Tibial nerve (tissue), 4 donors: ENCODE measurements around the gene AP1M2. TPM values are rescaled to one million over a fixed set of nuclear protein-coding genes. Genes with fewer than 3 reads are reported as not detected.

Source experiments
- DNase-seq, 2 donors: peaks; one replicate each; pipeline ENCODE4 v3.0.0-alpha.2; 2019; ENCODE audit warnings: low spot score in 2 of 2
- H3K27ac ChIP-seq, 4 donors: fragments of 200-600 bp; sonication (generic) in 3 of 4; one replicate each; pipeline ENCODE4 v1.5.1; 2017 to 2019; ENCODE audit warnings: mild to moderate bottlenecking in 1 of 4
- H3K27me3 ChIP-seq, 2 donors: fragments of 200-600 bp; sonication (generic) in 1 of 2; one replicate each; pipeline versions ENCODE4 v1.5.1 to v1.6.0; 2017 to 2019
- H3K36me3 ChIP-seq, 3 donors: fragments of 200-600 bp; sonication (generic); one replicate each; pipeline ENCODE4 v1.5.1; 2018 to 2019
- H3K4me1 ChIP-seq, 4 donors: fragments of 200-600 bp; sonication (generic) in 3 of 4; one replicate each; pipeline ENCODE4 v1.5.1; 2017 to 2019
- H3K4me3 ChIP-seq, 4 donors: fragments of 200-600 bp; sonication (generic) in 3 of 4; one replicate each; pipeline ENCODE4 v1.5.1; 2017 to 2019; ENCODE audit warnings: mild to moderate bottlenecking in 1 of 4, moderate library complexity in 1 of 4
- H3K9me3 ChIP-seq, 4 donors: fragments of 200-600 bp; sonication (generic) in 3 of 4; one replicate each; pipeline ENCODE4 v1.5.1; 2017 to 2019
- CTCF ChIP-seq, 5 experiments: fragments of 200-600 bp in 3 of 5; fragments of 450-650 bp in 2 of 5; sonication (generic) in 3 of 5; IDR thresholded peaks; one replicate each; pipeline ENCODE4 v1.5.1; 2016 to 2019; ENCODE audit warnings: antibody characterized with exemption in 5 of 5, mild to moderate bottlenecking in 3 of 5, moderate library complexity in 2 of 5
- EP300 ChIP-seq, 2 donors: sonication (generic); formaldehyde crosslinking; IDR thresholded peaks; one replicate each; pipeline ENCODE4 v1.6.1; 2017; ENCODE audit warnings: antibody characterized with exemption in 2 of 2, mild to moderate bottlenecking in 1 of 2
- POLR2A ChIP-seq, 2 donors: fragments of 450-650 bp; IDR thresholded peaks; one replicate each; pipeline ENCODE4 v1.6.1; 2017; ENCODE audit warnings: antibody characterized with exemption in 2 of 2, mild to moderate bottlenecking in 2 of 2, moderate library complexity in 2 of 2
- WGBS, 2 donors: methylation state at CpG; one replicate each; pipeline ENCODE4 v1.1.5; 2018; 5-methylcytosine and 5-hydroxymethylcytosine counted together
- total RNA-seq, 4 donors: library from RNA; depleted of rRNA; stranded (reverse); fragments of >200 nt; gene quantifications; one replicate each; pipeline ENCODE4 v1.1.0, GENCODE V29; 2016

Gene AP1M2
- total RNA-seq, 4 donors from 2014 or later: not detected

GRCh38 chr19:10568826-10569651 is 18.1 kb downstream of the AP1M2 start, which contains the start of gene CDKN2D:
Gene CDKN2D (minus strand): TSS chr19:10568979. CDS start chr19:10568653, 326 bp downstream.
- Histone ChIP-seq H3K4me1 (peaks cover 0 to 49% (median 34%) of the 10 kb centered on the region in 4 donors), H3K27me3 (no peaks in the 10 kb centered on the region), H3K36me3 (no peaks in the 10 kb centered on the region), H3K4me3 (peak within 1 kb of the TSS; percentile 56 to 97 (median 78)), H3K27ac (peak within 1 kb of the TSS; percentile 80 to 96 (median 92)), H3K9me3 (no peaks in the 10 kb centered on the region)
- WGBS, 2 donors: 0 to 2% methylated on average over 31 to 50 of the region's 71 CpGs
- TF ChIP-seq EP300 (IDR thresholded peaks at IDR 0.05): peak; percentile 87 to 96
- peak; percentile 71 to 88 for TF ChIP-seq POLR2A (IDR thresholded peaks at IDR 0.05)
- peak; percentile 49 to 91 (median 89) for TF ChIP-seq CTCF (IDR thresholded peaks at IDR 0.05)
- DNase-seq: peak; percentile 98 to 99

GRCh38 chr19:10568062-10568825 is 18.9 kb downstream of the AP1M2 start:
- DNase-seq: no peak
- peak overlapping the region; percentile 80 to 96 (median 92) for H3K27ac ChIP-seq
- H3K9me3 ChIP-seq: no peaks in the 10 kb centered on the region
- H3K4me1 ChIP-seq: peaks cover 0 to 49% (median 34%) of the 10 kb centered on the region in 4 donors
- H3K4me3 ChIP-seq: peak overlapping the region; percentile 56 to 97 (median 78)
- TF ChIP-seq POLR2A (IDR thresholded peaks at IDR 0.05) (no peak), CTCF (IDR thresholded peaks at IDR 0.05) (no peak), EP300 (IDR thresholded peaks at IDR 0.05) (no peak)
- 1 to 3% methylated on average over 20 to 24 of the region's 58 CpGs for WGBS, 2 donors
- peaks cover 0 to 3% (median 0%) of the 10 kb centered on the region in 3 donors for H3K36me3 ChIP-seq
- H3K27me3 ChIP-seq: no peaks in the 10 kb centered on the region

- Histone ChIP-seq H3K27ac (peak overlapping the region; percentile 80 to 96 (median 92)), H3K4me3 (peak overlapping the region in 3 of 4 donors; percentile 56 to 97 (median 71)), H3K4me1 (peaks cover 0 to 49% (median 34%) of the 10 kb centered on the region in 4 donors), H3K27me3 (no peaks in the 10 kb centered on the region), H3K9me3 (no peaks in the 10 kb centered on the region), H3K36me3 (peaks cover 0 to 9% (median 3%) of the 10 kb centered on the region in 3 donors)
- WGBS, 2 donors: 36 to 42% methylated on average over 5 of the region's 5 CpGs
- DNase-seq: no peak
- no peak for TF ChIP-seq EP300 (IDR thresholded peaks at IDR 0.05)
- TF ChIP-seq CTCF (IDR thresholded peaks at IDR 0.05): no peak
- no peak for TF ChIP-seq POLR2A (IDR thresholded peaks at IDR 0.05)
These were observed 19.5 kb downstream of the AP1M2 start for GRCh38 chr19:10567656-10568055.

GRCh38 chr19:10566658-10567410 is 20.3 kb downstream of the AP1M2 start:
- Histone ChIP-seq H3K9me3 (no peaks in the 10 kb centered on the region), H3K4me3 (peak overlapping the region in 3 of 4 donors; percentile 2 to 93 (median 90)), H3K27ac (peak overlapping the region; percentile 90 to 96 (median 92)), H3K36me3 (peaks cover 0 to 17% (median 4%) of the 10 kb centered on the region in 3 donors), H3K4me1 (peaks cover 0 to 45% (median 34%) of the 10 kb centered on the region in 4 donors), H3K27me3 (no peaks in the 10 kb centered on the region)
- DNase-seq: no peak
- 51% methylated on average over 16 to 19 of the region's 19 CpGs for WGBS, 2 donors
- TF ChIP-seq CTCF (IDR thresholded peaks at IDR 0.05) (no peak), POLR2A (IDR thresholded peaks at IDR 0.05) (no peak), EP300 (IDR thresholded peaks at IDR 0.05) (no peak)
